Upper lobe of left lung (tissue), 6 donors: Measurements from ENCODE around the gene DHRS11. TPM values are rescaled to one million over a fixed set of nuclear protein-coding genes. Genes with fewer than 3 reads are reported as not detected.

Source experiments
- ATAC-seq, 2 donors: fragments of 200-7000 bp; cut with Tn5 transposase; one replicate each; pipeline ENCODE4 v1.9.1; 2022; ENCODE audit warnings: mild to moderate bottlenecking in 2 of 2, moderate library complexity in 2 of 2; ENCODE audit not compliant: low FRiP score in 2 of 2
- DNase-seq, 2 donors: peaks; one replicate each; pipeline ENCODE4 v3.0.0-alpha.2; 2019 to 2020
- H3K27ac ChIP-seq, 4 donors: fragments of 200-600 bp; sonication (generic); one replicate each; pipeline ENCODE4 v1.5.1; 2016 to 2019
- H3K27me3 ChIP-seq, 4 donors: fragments of 200-600 bp; sonication (generic); one replicate each; pipeline ENCODE4 v1.5.1; 2017 to 2019
- H3K36me3 ChIP-seq, 4 donors: fragments of 200-600 bp; sonication (generic); one replicate each; pipeline ENCODE4 v1.5.1; 2016 to 2019
- H3K4me1 ChIP-seq, 4 donors: fragments of 200-600 bp; sonication (generic); one replicate each; pipeline ENCODE4 v1.5.1; 2018 to 2019
- H3K4me3 ChIP-seq, 4 donors: fragments of 200-600 bp; sonication (generic); one replicate each; pipeline ENCODE4 v1.5.1; 2017 to 2019; ENCODE audit warnings: mild to moderate bottlenecking in 2 of 4, moderate library complexity in 1 of 4
- H3K9me3 ChIP-seq, 4 donors: fragments of 200-600 bp; sonication (generic); one replicate each; pipeline ENCODE4 v1.5.1; 2018 to 2019
- CTCF ChIP-seq, 6 experiments: fragments of 450-650 bp in 4 of 6; fragments of 200-600 bp in 2 of 6; sonication (generic) in 2 of 6; IDR thresholded peaks; one replicate each; pipeline ENCODE4 v1.5.1; 2016 to 2019; ENCODE audit warnings: antibody characterized with exemption in 6 of 6
- EP300 ChIP-seq, 4 donors: sonication (generic); formaldehyde crosslinking; IDR thresholded peaks; one replicate each; pipeline ENCODE4 v1.5.1; 2017; ENCODE audit warnings: antibody characterized with exemption in 4 of 4, control low read depth in 2 of 4
- POLR2A ChIP-seq, 4 donors: fragments of 450-650 bp; IDR thresholded peaks; one replicate each; pipeline ENCODE4 v1.5.1; 2016 to 2017; ENCODE audit warnings: antibody characterized with exemption in 4 of 4, mild to moderate bottlenecking in 2 of 4
- POLR2AphosphoS5 ChIP-seq, 2 donors: sonication (generic); formaldehyde crosslinking; IDR thresholded peaks; one replicate each; pipeline ENCODE4 v1.5.1; 2017; ENCODE audit warnings: antibody characterized with exemption in 2 of 2
- WGBS, 2 donors: methylation state at CpG; one replicate each; pipeline ENCODE4 v1.1.5; 2017 to 2018; 5-methylcytosine and 5-hydroxymethylcytosine counted together
- total RNA-seq, 6 donors: library from RNA; depleted of rRNA in 4 of 6; stranded (reverse); fragments of >200 nt in 4 of 6; gene quantifications; one replicate each; pipeline versions ENCODE4 v1.1.0 to v1.2.1, GENCODE V29; 2016 to 2021
- donor health status: DM: no; HTN: no; CAD: no; lungs with moderate emphysema.
- donor health status: DM: no; HTN: yes; CAD: no; lungs with severe emphysema.

DHRS11 gene
- total RNA-seq, 6 donors from 2014 or later, result 3.6 to 7.5 (median 4.9) TPM

DNA sequence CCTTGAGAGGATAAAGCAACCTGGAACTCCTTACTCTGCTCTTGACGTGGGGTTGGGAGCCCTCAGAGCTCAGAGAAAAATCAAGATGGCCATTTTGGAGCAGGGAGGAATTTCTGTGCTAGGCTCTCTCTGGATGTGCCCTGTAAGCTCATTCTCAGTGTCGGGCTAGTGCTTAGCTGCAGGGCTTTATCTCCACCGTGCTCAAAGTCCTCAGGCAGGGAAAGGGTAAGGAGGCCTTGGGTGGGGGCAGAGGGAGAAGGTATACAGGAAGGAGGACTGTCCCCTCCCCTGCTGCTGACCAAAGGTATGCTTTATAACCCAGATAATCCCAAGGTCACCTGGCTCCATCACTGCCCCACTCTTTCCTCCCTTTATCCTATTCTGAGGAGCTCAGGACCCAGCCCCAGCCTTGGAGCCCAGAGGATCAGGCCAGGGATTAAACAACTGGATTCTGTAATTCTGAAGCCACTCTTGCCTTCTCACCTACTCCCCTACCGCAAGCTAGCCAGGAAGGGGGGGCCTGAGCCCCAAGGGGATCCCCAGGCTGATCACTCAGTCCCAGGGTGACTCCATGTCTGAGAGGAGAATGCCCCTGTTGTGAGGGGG lies 1.1 kb downstream of the DHRS11 start:
- peaks cover 11 to 21% (median 14%) of the 10 kb centered on the region in 4 donors for H3K4me1 ChIP-seq
- ATAC-seq (no peak), DNase-seq (no peak)
- WGBS, 2 donors, result 44 to 48% methylated on average over 4 of the region's 4 CpGs
- H3K27me3 ChIP-seq, result no peaks in the 10 kb centered on the region
- peak overlapping the region in 3 of 4 donors; percentile 89 to 93 (median 92) for H3K4me3 ChIP-seq
- TF ChIP-seq CTCF (IDR thresholded peaks at IDR 0.05) (no peak), EP300 (IDR thresholded peaks at IDR 0.05) (no peak)
- peaks cover 2 to 25% (median 10%) of the 10 kb centered on the region in 4 donors for H3K36me3 ChIP-seq
- H3K27ac ChIP-seq, result no peak overlapping the region
- no peaks in the 10 kb centered on the region for H3K9me3 ChIP-seq

DNA sequence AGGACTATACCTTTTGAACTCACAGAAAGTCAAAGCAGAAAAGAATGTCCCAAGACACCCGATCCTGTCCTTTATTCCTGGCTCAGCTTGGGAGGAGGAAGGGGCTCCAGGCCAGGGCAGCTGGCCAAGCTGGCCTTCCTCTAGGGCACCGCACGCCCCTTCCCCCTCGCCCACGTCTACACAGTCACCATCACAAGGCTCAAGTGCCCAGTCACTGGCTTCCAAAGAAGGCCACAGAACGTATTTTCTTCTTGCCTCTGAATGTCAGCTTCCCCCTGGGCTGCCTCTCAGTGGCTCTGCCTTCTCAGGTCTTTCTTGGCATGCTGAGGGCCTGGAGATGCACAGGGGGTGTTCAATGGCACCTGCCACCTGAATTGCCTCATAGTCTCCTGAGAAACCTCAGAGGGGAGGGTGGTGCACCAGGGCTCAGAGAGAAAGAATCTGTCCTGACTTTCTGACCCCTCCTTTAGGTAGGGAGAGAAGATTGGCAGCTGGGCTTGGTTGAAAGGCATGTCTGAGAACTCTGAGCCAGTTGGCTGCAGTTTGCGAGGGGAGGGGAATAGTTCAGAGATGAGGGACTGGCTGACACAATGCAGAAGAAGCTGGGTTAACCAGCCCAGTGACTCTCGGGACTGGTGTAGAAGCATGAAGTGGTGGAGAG lies 2.1 kb downstream of the DHRS11 start:
- DNase-seq (no peak), ATAC-seq (no peak)
- Histone ChIP-seq H3K4me1 (peaks cover 11 to 21% (median 14%) of the 10 kb centered on the region in 4 donors), H3K36me3 (peaks cover 0 to 15% (median 3%) of the 10 kb centered on the region in 4 donors), H3K27me3 (no peaks in the 10 kb centered on the region), H3K9me3 (no peaks in the 10 kb centered on the region), H3K27ac (no peak overlapping the region), H3K4me3 (no peak overlapping the region)
- WGBS, 2 donors, result 71 to 74% methylated on average over 8 of the region's 8 CpGs
- TF ChIP-seq POLR2AphosphoS5 (IDR thresholded peaks at IDR 0.05), result no peak
- no peak for TF ChIP-seq POLR2A (IDR thresholded peaks at IDR 0.05)
- no peak for TF ChIP-seq EP300 (IDR thresholded peaks at IDR 0.05)
- no peak for TF ChIP-seq CTCF (IDR thresholded peaks at IDR 0.05)

DNA sequence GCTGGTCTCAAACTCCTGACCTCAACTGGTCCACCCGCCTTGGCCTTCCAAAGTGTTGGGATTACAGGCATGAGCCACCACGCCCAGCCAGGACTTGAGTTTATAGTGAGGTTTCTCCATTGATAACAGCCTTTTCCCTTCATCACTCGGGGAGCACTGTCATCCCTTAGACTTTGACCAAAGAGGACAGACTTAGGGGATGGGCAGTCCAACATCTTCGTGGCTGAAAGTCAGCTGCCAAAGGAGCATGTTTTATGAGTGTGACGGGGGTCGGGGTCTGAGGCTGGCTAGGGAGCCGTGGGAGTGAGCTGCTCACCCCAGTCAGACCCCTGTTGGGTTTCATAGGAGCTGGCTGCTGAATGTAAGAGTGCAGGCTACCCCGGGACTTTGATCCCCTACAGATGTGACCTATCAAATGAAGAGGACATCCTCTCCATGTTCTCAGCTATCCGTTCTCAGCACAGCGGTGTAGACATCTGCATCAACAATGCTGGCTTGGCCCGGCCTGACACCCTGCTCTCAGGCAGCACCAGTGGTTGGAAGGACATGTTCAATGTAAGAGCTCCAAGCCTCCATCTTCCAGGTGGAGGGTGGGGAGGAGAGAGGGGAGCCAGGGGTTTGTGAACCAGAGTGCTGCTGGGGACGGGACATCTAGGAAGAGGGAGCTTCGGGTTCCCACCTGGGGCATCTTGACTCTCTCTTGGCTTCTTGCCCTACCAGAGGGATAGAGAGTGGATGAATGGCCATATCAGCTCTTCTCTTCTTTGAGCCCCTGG lies 3.1 kb downstream of the DHRS11 start:
- Histone ChIP-seq H3K27ac (no peak overlapping the region), H3K9me3 (no peaks in the 10 kb centered on the region), H3K36me3 (peaks cover 0 to 5% (median 0%) of the 10 kb centered on the region in 4 donors), H3K27me3 (no peaks in the 10 kb centered on the region), H3K4me3 (no peak overlapping the region), H3K4me1 (peaks cover 11 to 21% (median 14%) of the 10 kb centered on the region in 4 donors)
- no peak for ATAC-seq
- 71 to 75% methylated on average over 13 of the region's 13 CpGs for WGBS, 2 donors
- no peak for TF ChIP-seq POLR2A (IDR thresholded peaks at IDR 0.05)
- no peak for TF ChIP-seq CTCF (IDR thresholded peaks at IDR 0.05)
- TF ChIP-seq POLR2AphosphoS5 (IDR thresholded peaks at IDR 0.05), result no peak
- no peak for TF ChIP-seq EP300 (IDR thresholded peaks at IDR 0.05)
- no peak for DNase-seq

GRCh38 chr17:36597226-36597625 lies 5.5 kb downstream of the DHRS11 start:
- TF ChIP-seq EP300 (IDR thresholded peaks at IDR 0.05) (no peak), CTCF (IDR thresholded peaks at IDR 0.05) (no peak), POLR2AphosphoS5 (IDR thresholded peaks at IDR 0.05) (no peak), POLR2A (IDR thresholded peaks at IDR 0.05) (no peak)
- DNase-seq, result no peak
- Histone ChIP-seq H3K4me1 (peaks cover 12 to 26% (median 14%) of the 10 kb centered on the region in 4 donors), H3K27ac (no peak overlapping the region), H3K9me3 (no peaks in the 10 kb centered on the region), H3K4me3 (no peak overlapping the region), H3K36me3 (no peaks in the 10 kb centered on the region), H3K27me3 (no peaks in the 10 kb centered on the region)
- ATAC-seq, result no peak
- WGBS, 2 donors, result 87 to 88% methylated on average over 6 of the region's 6 CpGs
